Gastroesophageal sphincter (tissue), 4 donors: Measurements from ENCODE around the gene PLOD1. TPM values are rescaled to one million over a fixed set of nuclear protein-coding genes. Genes with fewer than 3 reads are reported as not detected.
"Not testable (repeated sequence)": the region's sequence is repeated elsewhere in the genome, so short reads cannot be mapped to it uniquely, and the experiment has no call there.

Experiments
- ATAC-seq: fragments of 150-250 bp; one replicate; pipeline ENCODE4 v1.9.1; 2016; ENCODE audit warnings: mild to moderate bottlenecking, moderate library complexity
- H3K27ac ChIP-seq, 4 donors: fragments of 200-600 bp; sonication (generic) in 3 of 4; 1 replicate in 3 of 4; 2 replicates in 1 of 4; pipeline ENCODE4 v1.5.1; 2016 to 2019
- H3K27me3 ChIP-seq: fragments of 200-600 bp; sonication (generic); one replicate; pipeline ENCODE4 v1.5.1; 2019
- H3K36me3 ChIP-seq, 2 donors: fragments of 200-600 bp; sonication (generic); one replicate each; pipeline ENCODE4 v1.5.1; 2019; ENCODE audit warnings: control low read depth in 1 of 2
- H3K4me1 ChIP-seq, 3 donors: fragments of 200-600 bp; sonication (generic); 1 replicate in 2 of 3; 2 replicates in 1 of 3; pipeline ENCODE4 v1.5.1; 2016 to 2019; ENCODE audit warnings: control low read depth in 2 of 3
- H3K4me3 ChIP-seq, 2 donors: fragments of 200-600 bp; sonication (generic); one replicate each; pipeline ENCODE4 v1.5.1; 2019; ENCODE audit warnings: mild to moderate bottlenecking in 1 of 2, moderate library complexity in 1 of 2
- H3K9me3 ChIP-seq, 3 donors: fragments of 200-600 bp; sonication (generic); one replicate each; pipeline ENCODE4 v1.5.1; 2017 to 2019; ENCODE audit warnings: control low read depth in 2 of 3
- EP300 ChIP-seq: sonication (generic); formaldehyde crosslinking; IDR thresholded peaks from one replicate; pipeline ENCODE4 v1.6.1; 2017; ENCODE audit warnings: antibody characterized with exemption, mild to moderate bottlenecking
- POLR2A ChIP-seq, 2 donors: fragments of 450-650 bp; IDR thresholded peaks; one replicate each; pipeline ENCODE4 v1.6.1; 2017; ENCODE audit warnings: antibody characterized with exemption in 2 of 2, mild to moderate bottlenecking in 2 of 2, moderate library complexity in 1 of 2
- POLR2AphosphoS5 ChIP-seq: sonication (generic); formaldehyde crosslinking; IDR thresholded peaks from one replicate; pipeline ENCODE4 v1.6.1; 2017; ENCODE audit warnings: antibody characterized with exemption
- WGBS, 2 donors: methylation state at CpG; one replicate each; pipeline ENCODE4 v1.1.5; 2018; ENCODE audit warnings: low coverage in 1 of 2; 5-methylcytosine and 5-hydroxymethylcytosine counted together
- total RNA-seq, 4 donors: library from RNA; depleted of rRNA; stranded (reverse); fragments of >200 nt; gene quantifications; one replicate each; pipeline ENCODE4 v1.1.0, GENCODE V29; 2016
- TF ChIP-seq, protein P1 (sequence below), 4 experiments: fragments of 200-600 bp in 2 of 4; fragments of 450-650 bp in 2 of 4; sonication (generic) in 1 of 4; IDR thresholded peaks; one replicate each; pipeline ENCODE4 v1.5.1; 2017 to 2019; ENCODE audit warnings: antibody characterized with exemption in 4 of 4, mild to moderate bottlenecking in 2 of 4, moderate library complexity in 2 of 4

The PLOD1 gene
- total RNA-seq, 4 donors from 2014 or later, result 66.5 to 125 (median 70.1) TPM

- 57 to 77% methylated on average over 5 to 10 of the region's 10 CpGs for WGBS, 2 donors
- no peak overlapping the region for H3K27ac ChIP-seq
- no peak for TF ChIP-seq POLR2AphosphoS5
- TF ChIP-seq POLR2A (IDR thresholded peaks at IDR 0.05), result no peak
- TF ChIP-seq, protein P1, sequence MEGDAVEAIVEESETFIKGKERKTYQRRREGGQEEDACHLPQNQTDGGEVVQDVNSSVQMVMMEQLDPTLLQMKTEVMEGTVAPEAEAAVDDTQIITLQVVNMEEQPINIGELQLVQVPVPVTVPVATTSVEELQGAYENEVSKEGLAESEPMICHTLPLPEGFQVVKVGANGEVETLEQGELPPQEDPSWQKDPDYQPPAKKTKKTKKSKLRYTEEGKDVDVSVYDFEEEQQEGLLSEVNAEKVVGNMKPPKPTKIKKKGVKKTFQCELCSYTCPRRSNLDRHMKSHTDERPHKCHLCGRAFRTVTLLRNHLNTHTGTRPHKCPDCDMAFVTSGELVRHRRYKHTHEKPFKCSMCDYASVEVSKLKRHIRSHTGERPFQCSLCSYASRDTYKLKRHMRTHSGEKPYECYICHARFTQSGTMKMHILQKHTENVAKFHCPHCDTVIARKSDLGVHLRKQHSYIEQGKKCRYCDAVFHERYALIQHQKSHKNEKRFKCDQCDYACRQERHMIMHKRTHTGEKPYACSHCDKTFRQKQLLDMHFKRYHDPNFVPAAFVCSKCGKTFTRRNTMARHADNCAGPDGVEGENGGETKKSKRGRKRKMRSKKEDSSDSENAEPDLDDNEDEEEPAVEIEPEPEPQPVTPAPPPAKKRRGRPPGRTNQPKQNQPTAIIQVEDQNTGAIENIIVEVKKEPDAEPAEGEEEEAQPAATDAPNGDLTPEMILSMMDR (IDR thresholded peaks at IDR 0.05), result no peak
- TF ChIP-seq EP300, result no peak
- ATAC-seq, result no peak
- H3K4me1 ChIP-seq, result peaks cover 0 to 13% (median 0%) of the 10 kb centered on the region in 3 donors
- H3K4me3 ChIP-seq, result no peak overlapping the region
- no peaks in the 10 kb centered on the region for H3K9me3 ChIP-seq
- no peaks in the 10 kb centered on the region for H3K27me3 ChIP-seq
- no peaks in the 10 kb centered on the region for H3K36me3 ChIP-seq
These were observed 27.6 kb upstream of the PLOD1 start for GRCh38 chr1:11906870-11907269.

GRCh38 chr1:11907275-11908094, 27.0 kb upstream of the PLOD1 start:
- H3K27ac ChIP-seq, result peak overlapping the region; percentile 82 to 97 (median 94)
- no peaks in the 10 kb centered on the region for H3K27me3 ChIP-seq
- peak; percentile 85 for ATAC-seq
- H3K9me3 ChIP-seq, result no peaks in the 10 kb centered on the region
- H3K36me3 ChIP-seq, result no peaks in the 10 kb centered on the region
- 0 to 8% methylated on average over 14 to 15 of the region's 19 CpGs for WGBS, 2 donors
- peaks cover 0 to 13% (median 0%) of the 10 kb centered on the region in 3 donors for H3K4me1 ChIP-seq
- TF ChIP-seq POLR2A (IDR thresholded peaks at IDR 0.05), result no peak
- TF ChIP-seq, protein P1 (IDR thresholded peaks at IDR 0.05), result peak in 3 of 4 experiments; percentile 88 to 92 (median 89)
- H3K4me3 ChIP-seq, result peak overlapping the region in 1 of 2 donors; percentile 66

GRCh38 chr1:11908095-11908675, 26.3 kb upstream of the PLOD1 start:
- TF ChIP-seq POLR2AphosphoS5, result peak; percentile 100
- TF ChIP-seq, protein P1 (IDR thresholded peaks at IDR 0.05), result no peak
- TF ChIP-seq POLR2A (IDR thresholded peaks at IDR 0.05), result peak; percentile 96 to 100
- TF ChIP-seq EP300, result no peak
- Histone ChIP-seq H3K4me1 (peaks cover 0 to 13% (median 0%) of the 10 kb centered on the region in 3 donors), H3K27me3 (no peaks in the 10 kb centered on the region), H3K4me3 (peak overlapping the region; percentile 66 to 70), H3K36me3 (no peaks in the 10 kb centered on the region), H3K27ac (peak overlapping the region; percentile 82 to 97 (median 94)), H3K9me3 (no peaks in the 10 kb centered on the region)
- peak; percentile 84 for ATAC-seq
- WGBS, 2 donors, result 0% methylated on average over 23 to 24 of the region's 24 CpGs

DNA sequence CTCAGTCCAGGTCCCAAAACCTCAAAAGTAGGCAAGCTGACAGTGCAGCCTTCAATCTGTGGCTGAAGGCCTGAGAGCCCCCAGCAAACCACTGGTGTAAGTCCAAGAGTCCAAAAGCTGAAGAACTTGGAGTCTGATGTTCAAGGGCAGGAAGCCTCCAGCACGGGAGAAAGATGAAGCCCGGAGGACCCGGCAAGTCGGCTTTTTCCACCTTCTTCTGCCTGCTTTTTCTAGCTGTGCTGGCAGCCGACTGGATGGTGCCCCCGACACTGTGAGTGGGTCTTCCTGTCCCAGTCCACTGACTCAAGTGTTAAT, 23.6 kb upstream of the PLOD1 start:
- H3K36me3 ChIP-seq, H3K9me3 ChIP-seq, ATAC-seq, H3K4me3 ChIP-seq, H3K27me3 ChIP-seq: not testable (repeated sequence)
- H3K27ac ChIP-seq, result peak overlapping the region in 2 of 4 donors; percentile 92 to 97
- H3K4me1 ChIP-seq, result peaks cover 0 to 13% (median 0%) of the 10 kb centered on the region in 3 donors
- 79 to 90% methylated on average over 2 to 3 of the region's 6 CpGs for WGBS, 2 donors

GRCh38 chr1:11912000-11912399, 22.5 kb upstream of the PLOD1 start:
- Histone ChIP-seq H3K27ac (no peak overlapping the region), H3K27me3 (no peaks in the 10 kb centered on the region), H3K36me3 (peaks cover 0 to 8% of the 10 kb centered on the region in 2 donors), H3K4me3 (no peak overlapping the region), H3K9me3 (no peaks in the 10 kb centered on the region), H3K4me1 (peaks cover 0 to 13% (median 0%) of the 10 kb centered on the region in 3 donors)
- TF ChIP-seq, protein P1 (IDR thresholded peaks at IDR 0.05), result no peak
- TF ChIP-seq POLR2AphosphoS5 (no peak), EP300 (no peak), POLR2A (IDR thresholded peaks at IDR 0.05) (no peak)
- no peak for ATAC-seq
- 87 to 100% methylated on average over 2 to 5 of the region's 7 CpGs for WGBS, 2 donors

DNA sequence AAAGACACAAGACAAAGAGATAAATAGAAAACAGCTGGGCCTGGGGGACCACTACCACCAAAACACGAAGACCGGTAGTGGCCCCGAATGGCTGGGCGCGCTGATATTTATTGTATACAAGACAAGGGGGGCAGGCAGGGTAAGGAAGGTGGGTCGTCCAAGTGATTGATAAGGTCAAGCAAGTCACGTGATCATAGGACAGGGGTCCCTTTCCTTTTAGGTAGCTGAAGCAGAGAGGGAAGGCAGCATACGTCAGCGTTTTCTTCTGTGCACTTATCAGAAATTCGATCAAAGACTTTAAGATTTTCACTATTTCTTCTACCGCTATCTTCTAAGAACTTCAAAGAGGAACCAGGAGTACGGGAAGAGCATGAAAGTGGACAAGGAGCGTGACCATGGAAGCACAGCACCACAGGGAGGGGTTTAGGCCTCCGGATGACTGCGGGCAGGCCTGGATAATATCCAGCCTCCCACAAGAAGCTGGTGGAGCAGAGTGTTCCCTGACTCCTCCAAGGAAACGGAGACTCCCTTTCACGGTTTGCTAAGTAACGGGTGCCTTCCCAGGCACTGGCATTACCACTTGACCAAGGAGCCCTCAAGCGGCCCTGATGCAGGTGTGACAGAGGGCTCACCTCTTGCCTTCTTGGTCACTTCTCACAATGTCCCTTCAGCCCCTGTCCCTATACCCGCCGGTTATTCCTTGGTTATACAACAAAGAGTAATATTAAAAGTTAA, 21.9 kb upstream of the PLOD1 start:
- H3K27me3 ChIP-seq, H3K4me3 ChIP-seq, H3K27ac ChIP-seq, H3K9me3 ChIP-seq, ATAC-seq: not testable (repeated sequence)
- 74 to 82% methylated on average over 13 to 20 of the region's 21 CpGs for WGBS, 2 donors
- peaks cover 0 to 11% of the 10 kb centered on the region in 2 donors for H3K36me3 ChIP-seq
- peaks cover 0 to 13% (median 0%) of the 10 kb centered on the region in 3 donors for H3K4me1 ChIP-seq
